Measurements from ENCODE around the gene ADAMTS6. TPM values are rescaled to one million over a fixed set of nuclear protein-coding genes. Genes with fewer than 3 reads are reported as not detected.

Gene ADAMTS6
- total RNA-seq, 4 donors from 2014 or later: 2.6 to 25.2 (median 12.3) TPM

GRCh38 chr5:65248896-65249295 lies 232.8 kb downstream of the ADAMTS6 start:
- no peak for TF ChIP-seq EP300 (IDR thresholded peaks at IDR 0.05)
- TF ChIP-seq POLR2A (IDR thresholded peaks at IDR 0.05): no peak
- no peak for TF ChIP-seq POLR2AphosphoS5 (IDR thresholded peaks at IDR 0.05)
- TF ChIP-seq CTCF (IDR thresholded peaks at IDR 0.05): no peak
- Histone ChIP-seq H3K36me3 (no peaks in the 10 kb centered on the region), H3K4me3 (no peak overlapping the region), H3K27me3 (no peaks in the 10 kb centered on the region), H3K27ac (no peak overlapping the region), H3K4me1 (peaks cover 0 to 8% (median 0%) of the 10 kb centered on the region in 3 donors), H3K9me3 (no peaks in the 10 kb centered on the region)
- 88 to 90% methylated on average over 3 to 4 of the region's 4 CpGs for WGBS, 2 donors (ENCODE audit: low coverage in 1 of 2)
- ATAC-seq: no peak

- ATAC-seq: no peak
- Histone ChIP-seq H3K27ac (no peak overlapping the region), H3K36me3 (no peaks in the 10 kb centered on the region), H3K9me3 (no peaks in the 10 kb centered on the region), H3K27me3 (no peaks in the 10 kb centered on the region), H3K4me1 (peaks cover 0 to 20% (median 0%) of the 10 kb centered on the region in 3 donors), H3K4me3 (no peak overlapping the region)
- TF ChIP-seq POLR2AphosphoS5 (IDR thresholded peaks at IDR 0.05): no peak
- no peak for TF ChIP-seq EP300 (IDR thresholded peaks at IDR 0.05)
- TF ChIP-seq POLR2A (IDR thresholded peaks at IDR 0.05): no peak
- TF ChIP-seq CTCF (IDR thresholded peaks at IDR 0.05): no peak
- WGBS, 2 donors (ENCODE audit: low coverage in 1 of 2): 89 to 94% methylated on average over 2 of the region's 2 CpGs
These were observed 234.1 kb downstream of the ADAMTS6 start for GRCh38 chr5:65247594-65247993.

- Histone ChIP-seq H3K4me3 (no peak overlapping the region), H3K27me3 (no peaks in the 10 kb centered on the region), H3K36me3 (no peaks in the 10 kb centered on the region), H3K27ac (no peak overlapping the region), H3K4me1 (peaks cover 0 to 21% (median 0%) of the 10 kb centered on the region in 3 donors), H3K9me3 (no peaks in the 10 kb centered on the region)
- TF ChIP-seq CTCF (IDR thresholded peaks at IDR 0.05) (no peak), POLR2AphosphoS5 (IDR thresholded peaks at IDR 0.05) (no peak), EP300 (IDR thresholded peaks at IDR 0.05) (no peak), POLR2A (IDR thresholded peaks at IDR 0.05) (no peak)
- WGBS, 2 donors (ENCODE audit: low coverage in 1 of 2): 27 to 67% methylated on average over 4 of the region's 4 CpGs
- ATAC-seq: no peak
These were observed 235.0 kb downstream of the ADAMTS6 start for GRCh38 chr5:65246741-65247140.

- H3K4me1 ChIP-seq: peaks cover 0 to 12% (median 0%) of the 10 kb centered on the region in 3 donors
- no peak overlapping the region for H3K27ac ChIP-seq
- no peak for TF ChIP-seq CTCF (IDR thresholded peaks at IDR 0.05)
- no peak for TF ChIP-seq EP300 (IDR thresholded peaks at IDR 0.05)
- TF ChIP-seq POLR2A (IDR thresholded peaks at IDR 0.05): no peak
- TF ChIP-seq POLR2AphosphoS5 (IDR thresholded peaks at IDR 0.05): no peak
- H3K9me3 ChIP-seq: no peaks in the 10 kb centered on the region
- no peak overlapping the region for H3K4me3 ChIP-seq
- H3K27me3 ChIP-seq: no peaks in the 10 kb centered on the region
- WGBS, 2 donors (ENCODE audit: low coverage in 1 of 2): 81 to 85% methylated on average over 4 of the region's 4 CpGs
- no peak for ATAC-seq
- H3K36me3 ChIP-seq: no peaks in the 10 kb centered on the region
These were observed 237.7 kb downstream of the ADAMTS6 start for GRCh38 chr5:65244031-65244430.

- no peak for ATAC-seq
- Histone ChIP-seq H3K4me1 (peaks cover 0 to 12% (median 0%) of the 10 kb centered on the region in 3 donors), H3K36me3 (no peaks in the 10 kb centered on the region), H3K9me3 (no peaks in the 10 kb centered on the region), H3K4me3 (no peak overlapping the region), H3K27ac (no peak overlapping the region), H3K27me3 (no peaks in the 10 kb centered on the region)
- TF ChIP-seq POLR2A (IDR thresholded peaks at IDR 0.05): no peak
- TF ChIP-seq POLR2AphosphoS5 (IDR thresholded peaks at IDR 0.05): no peak
- no peak for TF ChIP-seq EP300 (IDR thresholded peaks at IDR 0.05)
- TF ChIP-seq CTCF (IDR thresholded peaks at IDR 0.05): no peak
- WGBS, 2 donors (ENCODE audit: low coverage in 1 of 2): 30 to 65% methylated on average over 2 of the region's 2 CpGs
These were observed 238.6 kb downstream of the ADAMTS6 start for GRCh38 chr5:65243161-65243560.
